ENCODE results near the gene ENO4.

The ENO4 gene

DNA sequence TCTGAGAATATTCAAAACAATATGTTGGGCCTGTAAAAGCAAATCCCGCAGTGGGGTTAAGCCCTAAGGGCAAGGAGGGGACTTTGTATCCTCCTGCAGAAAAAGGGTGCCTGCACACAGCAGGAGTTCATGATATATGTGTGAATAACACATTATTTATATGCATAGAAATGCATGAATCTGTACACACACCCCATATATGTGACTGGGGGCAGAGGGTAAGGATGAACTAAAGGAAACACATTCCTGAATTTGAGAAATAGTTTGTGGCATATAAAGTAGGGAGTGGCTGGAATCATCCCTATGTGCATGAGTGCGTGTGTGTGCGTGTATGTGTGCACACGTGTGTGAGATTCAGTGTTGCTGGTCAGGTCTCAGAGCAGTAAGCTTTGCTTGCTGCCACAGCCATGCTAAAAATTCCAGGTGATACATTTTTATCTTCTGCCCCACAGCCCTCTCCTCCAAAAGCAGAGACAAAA, 18.9 kb downstream of the ENO4 start:
- DNase-seq (ENCODE audit: extremely low spot score): no peak
- TF ChIP-seq BHLHE40 (IDR thresholded peaks at IDR 0.05; ENCODE audit: borderline replicate concordance): no peak
- no peak for TF ChIP-seq FOXA1 (IDR thresholded peaks at IDR 0.05)
- TF ChIP-seq ARNT (IDR thresholded peaks at IDR 0.05): no peak
- TF ChIP-seq HDGF (IDR thresholded peaks at IDR 0.05; ENCODE audit: borderline replicate concordance): no peak
- TF ChIP-seq ELF4 (IDR thresholded peaks at IDR 0.05): no peak
- TF ChIP-seq ZNF384 (IDR thresholded peaks at IDR 0.05): no peak
- TF ChIP-seq CTBP1 (IDR thresholded peaks at IDR 0.05; ENCODE audit: borderline replicate concordance): no peak
- no peak for TF ChIP-seq L3MBTL2 (conservative IDR thresholded peaks at IDR 0.05)
- TF ChIP-seq FOXK2 (IDR thresholded peaks at IDR 0.05): no peak
- TF ChIP-seq FOXM1 (IDR thresholded peaks at IDR 0.05; ENCODE audit: borderline replicate concordance): no peak
- TF ChIP-seq SP1 (IDR thresholded peaks at IDR 0.05): no peak
- TF ChIP-seq NFRKB (IDR thresholded peaks at IDR 0.05): no peak
- POLR2A ChIA-PET: no interaction called here
- CTCF ChIA-PET: no interaction called here

DNA sequence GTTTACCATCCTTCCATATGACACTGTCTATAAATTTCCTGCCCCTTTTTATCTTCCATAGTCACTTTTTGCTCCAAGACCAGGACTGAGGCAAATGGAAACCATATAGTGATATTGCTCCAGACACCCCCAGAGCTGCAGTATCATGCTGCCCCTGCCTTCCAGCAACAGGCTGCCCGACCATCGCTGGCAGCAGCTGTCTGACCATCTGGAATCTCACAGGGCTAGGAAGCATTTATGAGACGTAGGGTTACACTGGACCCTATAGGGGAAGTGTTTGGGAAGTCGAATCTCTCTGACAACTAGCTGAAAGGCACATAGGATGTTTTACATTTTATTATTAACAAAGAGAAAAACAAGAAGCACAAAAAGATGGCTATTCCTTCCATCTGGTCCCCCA, 19.4 kb downstream of the ENO4 start:
- CTCF ChIA-PET: no interaction called here
- POLR2A ChIA-PET: no interaction called here
- no peak for DNase-seq (ENCODE audit: extremely low spot score)

DNA sequence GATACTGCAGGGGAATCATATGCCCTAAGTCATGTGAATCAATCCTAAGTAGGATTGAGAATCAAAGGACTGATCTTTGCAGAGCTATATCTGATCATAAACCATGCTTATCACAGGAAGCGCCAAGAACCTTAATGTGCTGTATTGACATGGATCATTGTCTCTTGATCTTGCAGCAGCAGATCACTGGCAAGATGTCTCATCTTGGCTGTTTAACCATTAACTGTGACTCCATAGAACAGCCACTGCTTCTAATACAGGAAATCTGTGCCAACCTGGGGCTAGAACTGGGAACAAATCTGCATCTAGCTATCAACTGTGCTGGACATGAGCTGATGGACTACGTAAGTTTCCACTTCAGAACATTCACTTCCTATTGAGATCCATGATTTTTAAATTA, 21.6 kb downstream of the ENO4 start:
- CTCF ChIA-PET: interaction anchor here (0.6 kb wide), 1 partner anchor 11 kb away, joined by 3 read pairs; no protein-coding TSS in a partner anchor
- DNase-seq (ENCODE audit: extremely low spot score): no peak
- POLR2A ChIA-PET: no interaction called here
- no peak for TF ChIP-seq ELF4 (IDR thresholded peaks at IDR 0.05)
- no peak for TF ChIP-seq BHLHE40 (IDR thresholded peaks at IDR 0.05; ENCODE audit: borderline replicate concordance)

More for the DNA sequence above, 19.4 kb downstream of the ENO4 start:
- TF ChIP-seq CTBP1 (IDR thresholded peaks at IDR 0.05; ENCODE audit: borderline replicate concordance) (no peak), LEF1 (IDR thresholded peaks at IDR 0.05; ENCODE audit: borderline replicate concordance) (no peak), SUZ12 (IDR thresholded peaks at IDR 0.05) (no peak), SP1 (IDR thresholded peaks at IDR 0.05) (no peak), FOXA1 (IDR thresholded peaks at IDR 0.05) (no peak), PKNOX1 (IDR thresholded peaks at IDR 0.05) (no peak), ELF4 (IDR thresholded peaks at IDR 0.05) (no peak), BHLHE40 (IDR thresholded peaks at IDR 0.05; ENCODE audit: borderline replicate concordance) (no peak), ZNF384 (IDR thresholded peaks at IDR 0.05) (no peak), ARNT (IDR thresholded peaks at IDR 0.05) (no peak), FOXK2 (IDR thresholded peaks at IDR 0.05) (no peak), TARDBP (IDR thresholded peaks at IDR 0.05) (no peak), L3MBTL2 (conservative IDR thresholded peaks at IDR 0.05) (no peak), NFRKB (IDR thresholded peaks at IDR 0.05) (no peak), HDGF (IDR thresholded peaks at IDR 0.05; ENCODE audit: borderline replicate concordance) (no peak), FOXM1 (IDR thresholded peaks at IDR 0.05; ENCODE audit: borderline replicate concordance) (no peak)

- DNase-seq (ENCODE audit: extremely low spot score): no peak
- ChIA-PET POLR2A (no interaction called here), CTCF (no interaction called here)
- TF ChIP-seq ARNT (IDR thresholded peaks at IDR 0.05): no peak
- no peak for TF ChIP-seq NFRKB (IDR thresholded peaks at IDR 0.05)
- no peak for TF ChIP-seq L3MBTL2 (conservative IDR thresholded peaks at IDR 0.05)
- no peak for TF ChIP-seq FOXM1 (IDR thresholded peaks at IDR 0.05; ENCODE audit: borderline replicate concordance)
- no peak for TF ChIP-seq FOXA1 (IDR thresholded peaks at IDR 0.05)
Measured at GRCh38 chr10:116873134-116873533, 23.8 kb downstream of the ENO4 start.

- ChIA-PET POLR2A (no interaction called here), CTCF (no interaction called here)
- TF ChIP-seq NFRKB (IDR thresholded peaks at IDR 0.05) (no peak), BHLHE40 (IDR thresholded peaks at IDR 0.05; ENCODE audit: borderline replicate concordance) (no peak), HDGF (IDR thresholded peaks at IDR 0.05; ENCODE audit: borderline replicate concordance) (no peak), SUZ12 (IDR thresholded peaks at IDR 0.05) (no peak), TARDBP (IDR thresholded peaks at IDR 0.05) (no peak), PKNOX1 (IDR thresholded peaks at IDR 0.05) (no peak), CTBP1 (IDR thresholded peaks at IDR 0.05; ENCODE audit: borderline replicate concordance) (no peak), L3MBTL2 (conservative IDR thresholded peaks at IDR 0.05) (no peak), ELF4 (IDR thresholded peaks at IDR 0.05) (no peak), FOXM1 (IDR thresholded peaks at IDR 0.05; ENCODE audit: borderline replicate concordance) (no peak), ARNT (IDR thresholded peaks at IDR 0.05) (no peak), LEF1 (IDR thresholded peaks at IDR 0.05; ENCODE audit: borderline replicate concordance) (no peak)
- DNase-seq (ENCODE audit: extremely low spot score): no peak
Measured at GRCh38 chr10:116875897-116876296, 26.6 kb downstream of the ENO4 start.

- POLR2A ChIA-PET: no interaction called here
- TF ChIP-seq ARNT (IDR thresholded peaks at IDR 0.05): no peak
- no peak for TF ChIP-seq BHLHE40 (IDR thresholded peaks at IDR 0.05; ENCODE audit: borderline replicate concordance)
- no peak for TF ChIP-seq TARDBP (IDR thresholded peaks at IDR 0.05)
- no peak for TF ChIP-seq ELF4 (IDR thresholded peaks at IDR 0.05)
- no peak for TF ChIP-seq ZNF384 (IDR thresholded peaks at IDR 0.05)
- no peak for TF ChIP-seq PKNOX1 (IDR thresholded peaks at IDR 0.05)
- TF ChIP-seq LEF1 (IDR thresholded peaks at IDR 0.05; ENCODE audit: borderline replicate concordance): no peak
- no peak for TF ChIP-seq L3MBTL2 (conservative IDR thresholded peaks at IDR 0.05)
- TF ChIP-seq HDGF (IDR thresholded peaks at IDR 0.05; ENCODE audit: borderline replicate concordance): no peak
- no peak for TF ChIP-seq SP1 (IDR thresholded peaks at IDR 0.05)
- TF ChIP-seq FOXA1 (IDR thresholded peaks at IDR 0.05): no peak
- no peak for TF ChIP-seq FOXM1 (IDR thresholded peaks at IDR 0.05; ENCODE audit: borderline replicate concordance)
- no peak for TF ChIP-seq SUZ12 (IDR thresholded peaks at IDR 0.05)
- no peak for TF ChIP-seq CTBP1 (IDR thresholded peaks at IDR 0.05; ENCODE audit: borderline replicate concordance)
- TF ChIP-seq FOXK2 (IDR thresholded peaks at IDR 0.05): no peak
- TF ChIP-seq NFRKB (IDR thresholded peaks at IDR 0.05): no peak
- DNase-seq (ENCODE audit: extremely low spot score): no peak
- CTCF ChIA-PET: no interaction called here
Measured at GRCh38 chr10:116877391-116877790, 28.1 kb downstream of the ENO4 start.
